HG03280 (cell line): ENCODE data around the gene SLAMF6.
"Not testable (repeated sequence)": the region's sequence is repeated elsewhere in the genome, so short reads cannot be mapped to it uniquely, and the experiment has no call there.

Experiments used
- ATAC-seq: cut with Tn5 transposase; IDR thresholded peaks from one replicate; pipeline ENCODE4 v1.9.1; 2021; ENCODE audit warnings: mild to moderate bottlenecking, moderate library complexity; ENCODE audit not compliant: unreplicated experiment

The SLAMF6 gene

DNA sequence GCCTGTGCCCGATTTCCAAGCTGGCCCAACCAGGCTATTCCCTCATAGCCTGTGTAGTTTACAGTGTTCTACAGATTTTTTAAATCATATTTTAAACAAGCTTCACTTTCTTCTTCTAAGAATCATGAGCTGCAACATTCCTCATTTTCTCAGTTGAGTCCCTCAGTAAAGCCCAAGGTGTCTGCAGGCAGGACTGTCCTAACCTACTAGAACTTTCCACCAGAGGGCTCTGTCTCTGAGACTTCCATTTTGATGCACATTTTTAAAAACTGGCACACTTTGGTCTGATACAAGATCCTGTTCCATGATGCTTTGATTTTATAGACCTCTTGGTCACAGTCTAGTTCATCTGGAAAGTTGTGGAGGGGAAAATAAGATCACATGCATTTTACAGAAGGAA is 21.6 kb upstream of the SLAMF6 start:
- ATAC-seq = no peak

DNA sequence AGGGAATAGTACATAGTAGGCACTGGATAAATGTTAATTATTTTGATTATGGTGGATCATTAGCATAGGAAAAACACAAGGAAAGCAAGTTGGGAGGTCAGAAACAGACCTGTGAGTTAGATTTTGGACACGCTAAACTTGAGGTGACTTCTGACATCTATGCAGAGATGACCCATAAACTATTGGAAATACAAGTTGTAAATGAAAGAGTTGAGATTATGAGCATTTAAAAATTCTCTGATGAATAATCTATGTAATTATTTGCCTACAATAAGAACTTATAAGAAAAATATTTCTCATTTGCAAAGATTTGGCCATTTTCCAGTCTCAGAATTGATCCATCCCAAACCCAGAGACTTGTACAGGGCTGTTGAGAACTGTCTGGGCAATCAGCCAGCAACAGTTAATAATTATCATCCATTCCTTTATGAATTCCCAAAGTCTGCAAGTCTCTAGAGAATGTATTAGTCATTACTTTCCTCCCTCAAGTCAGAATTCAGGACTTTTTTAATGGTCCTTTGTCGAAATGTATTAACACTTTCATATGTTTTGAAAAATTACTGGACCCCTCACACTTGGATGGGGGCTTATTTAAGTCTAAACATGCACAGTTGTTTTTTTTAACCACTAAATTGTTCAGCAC is 19.4 kb upstream of the SLAMF6 start:
- no peak for ATAC-seq

DNA sequence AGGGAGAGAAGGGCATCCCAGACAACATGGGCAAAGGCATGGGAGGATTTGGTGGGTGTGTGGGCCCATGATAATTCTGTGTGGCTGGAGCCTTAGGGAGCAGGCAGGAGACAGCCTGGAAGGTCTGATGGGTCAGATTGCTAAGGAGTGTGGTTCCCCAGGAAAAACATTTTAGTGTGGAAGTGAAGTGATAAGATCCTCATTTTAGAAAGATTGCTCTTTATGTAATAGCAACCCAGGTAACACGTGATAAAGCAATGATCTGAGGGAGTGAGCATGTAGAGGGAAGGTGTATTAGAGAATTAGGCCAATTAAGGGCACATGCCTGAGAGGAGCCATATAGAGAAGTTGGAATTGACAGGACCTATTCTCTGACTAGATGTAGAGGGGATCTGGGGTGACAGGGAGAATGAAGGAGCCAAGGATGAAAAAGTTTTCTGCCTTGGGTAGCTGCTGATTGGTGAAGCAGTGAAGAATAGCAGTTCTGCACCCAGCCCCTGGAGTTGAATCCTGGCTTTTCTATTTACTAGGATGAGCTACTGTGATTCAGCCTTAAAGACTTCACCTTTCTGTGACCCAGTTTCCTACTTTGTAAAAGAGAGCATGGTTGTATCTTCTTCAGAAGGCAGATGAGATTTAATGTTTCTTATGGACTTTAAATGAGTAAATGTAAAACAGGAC is 18.7 kb upstream of the SLAMF6 start:
- no peak for ATAC-seq

DNA sequence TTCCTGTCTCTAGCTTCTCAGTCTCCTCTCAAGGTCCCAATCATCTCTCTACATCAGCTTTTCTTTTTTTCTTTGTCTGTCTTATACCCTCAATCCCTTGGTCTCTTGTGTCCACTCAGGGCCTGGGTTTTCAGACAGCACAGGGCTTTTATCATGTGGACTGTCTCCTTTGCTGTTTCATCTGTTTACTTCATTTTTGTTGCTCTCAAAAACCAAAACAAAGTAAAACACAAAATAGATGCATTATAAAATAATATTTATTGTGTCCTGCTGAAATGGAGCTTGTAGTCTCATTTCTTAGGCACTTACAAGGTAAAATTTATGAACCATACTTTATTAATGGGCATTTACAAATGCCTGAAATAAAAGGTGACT is 17.8 kb upstream of the SLAMF6 start:
- ATAC-seq = no peak

DNA sequence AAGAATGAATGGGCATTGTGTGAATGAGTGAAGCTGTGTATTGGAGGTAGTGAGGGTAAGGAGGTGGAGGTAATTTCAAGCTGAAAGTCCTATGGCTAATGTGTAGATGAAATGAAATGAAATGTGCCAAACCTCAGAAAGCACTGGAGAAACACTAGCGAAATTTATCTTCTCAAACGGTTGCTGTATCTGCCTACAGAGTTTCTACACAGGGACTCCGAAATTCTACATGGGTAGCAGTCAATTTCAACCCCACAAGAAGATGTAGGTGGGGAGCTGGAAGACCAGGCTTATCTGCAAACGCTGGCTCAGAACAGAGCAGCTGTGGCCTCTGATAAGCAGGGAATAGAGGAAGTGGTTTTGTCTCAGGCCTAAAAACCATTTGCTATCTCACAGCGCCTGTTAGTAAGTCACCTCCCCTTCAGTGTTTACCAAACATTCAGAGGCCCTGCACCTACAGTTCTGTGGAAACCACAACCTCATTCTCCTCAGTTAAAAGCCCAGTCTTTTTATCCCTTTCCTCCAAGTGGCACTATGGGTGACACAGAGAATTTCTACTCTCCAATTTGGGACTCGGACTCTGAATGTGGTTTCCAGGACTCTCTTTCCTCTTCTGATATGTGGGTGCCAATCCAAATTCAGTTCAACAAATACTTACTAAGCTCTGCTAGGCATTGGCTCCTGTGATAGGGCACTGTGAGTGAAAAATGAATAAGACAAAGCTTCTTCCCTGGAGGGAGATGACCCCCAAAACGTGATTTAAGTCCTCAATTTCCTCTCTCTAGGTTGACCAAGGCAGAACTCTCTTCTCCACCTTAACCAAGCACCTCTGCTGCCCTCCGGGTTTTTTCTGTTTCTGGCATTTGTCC is 17.2 kb upstream of the SLAMF6 start:
- ATAC-seq = peak; percentile 90

DNA sequence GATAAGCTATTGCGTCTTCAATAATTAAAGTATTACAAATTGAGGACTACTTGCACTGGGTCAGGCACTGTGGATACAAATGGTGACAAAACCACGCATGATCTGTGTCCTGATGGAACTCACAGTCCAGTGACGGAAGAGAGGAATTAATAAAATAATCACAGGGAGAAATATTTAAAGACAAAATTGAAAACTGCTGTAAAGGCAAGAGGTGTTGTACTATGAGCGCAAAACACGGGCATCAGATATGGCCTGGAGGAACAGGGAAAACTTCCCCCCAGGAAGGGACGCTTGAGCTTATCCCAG is 16.6 kb upstream of the SLAMF6 start:
- ATAC-seq = no peak

DNA sequence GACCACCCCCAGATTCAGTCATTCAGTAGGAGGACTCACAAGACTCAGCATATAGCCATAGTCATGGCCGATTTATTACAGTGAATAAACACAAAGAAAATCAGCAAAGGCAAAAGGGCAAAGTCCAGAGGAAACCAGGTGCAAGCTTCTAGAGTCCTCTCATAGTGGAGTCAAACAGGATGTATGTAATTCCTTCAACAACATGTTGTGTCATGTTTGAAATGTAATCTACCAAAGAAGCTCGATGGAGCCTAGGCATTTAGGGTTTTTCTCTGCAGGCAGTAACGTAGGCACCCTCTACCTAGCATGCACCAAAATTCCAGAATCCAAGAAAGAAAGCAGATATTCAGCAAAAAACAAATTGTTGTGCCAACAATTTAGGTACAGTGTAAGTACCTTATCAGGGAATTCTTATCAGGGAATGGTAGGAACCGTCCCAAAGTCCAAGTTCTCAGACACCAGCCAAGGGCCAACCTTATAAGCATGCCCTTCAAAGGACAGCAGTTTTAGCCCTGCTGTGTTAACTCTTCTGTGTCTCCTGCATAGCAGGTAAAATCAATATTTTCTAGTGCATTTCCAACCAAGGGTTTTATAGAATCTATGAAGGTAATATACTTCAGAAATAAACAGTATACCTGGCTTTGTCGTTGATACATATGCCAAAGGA is 16.1 kb upstream of the SLAMF6 start:
- ATAC-seq = no peak

DNA sequence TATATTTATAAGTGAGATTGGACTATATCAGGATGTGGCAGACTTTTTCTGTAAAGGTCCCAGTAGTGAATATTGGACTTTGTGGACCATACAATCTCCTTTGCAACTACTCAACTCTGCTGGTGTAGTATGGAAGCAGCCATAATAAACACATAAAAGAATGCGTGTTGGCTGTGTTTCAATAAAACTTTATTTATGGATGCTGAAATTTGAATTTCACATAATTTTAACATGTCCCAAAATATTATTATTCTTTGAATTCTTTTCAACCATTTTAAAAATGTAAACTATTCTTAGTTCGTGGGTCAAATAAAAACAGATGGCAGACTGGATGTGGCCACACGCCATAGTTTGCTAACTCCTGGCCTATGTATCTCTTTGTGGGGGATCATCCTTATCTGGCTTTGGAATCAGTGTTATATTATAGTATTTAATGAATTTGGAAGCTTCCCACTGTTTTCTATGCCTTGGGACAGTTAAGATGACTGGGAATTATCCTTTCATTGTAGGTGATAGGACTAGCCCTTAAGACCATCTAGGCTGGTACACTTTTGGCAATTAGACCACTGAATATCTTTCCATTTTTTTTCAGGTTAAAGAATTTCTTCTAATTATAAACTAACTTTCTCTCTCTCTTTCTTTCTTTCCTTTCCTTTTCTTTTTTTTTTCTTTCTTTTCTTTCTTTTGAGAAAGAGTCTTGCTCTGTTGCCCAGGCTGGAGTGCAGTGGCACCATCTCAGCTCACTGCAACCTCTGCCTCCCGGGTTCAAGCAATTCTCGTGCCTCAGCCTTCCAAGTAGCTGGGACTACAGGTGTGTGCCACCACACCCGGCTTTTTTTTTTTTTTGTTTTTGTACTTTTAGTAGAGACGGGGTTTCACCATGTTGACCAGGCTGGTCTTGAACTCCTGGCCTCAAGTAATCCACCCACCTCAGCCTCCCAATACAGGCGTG is 14.9 kb upstream of the SLAMF6 start:
- no peak for ATAC-seq

DNA sequence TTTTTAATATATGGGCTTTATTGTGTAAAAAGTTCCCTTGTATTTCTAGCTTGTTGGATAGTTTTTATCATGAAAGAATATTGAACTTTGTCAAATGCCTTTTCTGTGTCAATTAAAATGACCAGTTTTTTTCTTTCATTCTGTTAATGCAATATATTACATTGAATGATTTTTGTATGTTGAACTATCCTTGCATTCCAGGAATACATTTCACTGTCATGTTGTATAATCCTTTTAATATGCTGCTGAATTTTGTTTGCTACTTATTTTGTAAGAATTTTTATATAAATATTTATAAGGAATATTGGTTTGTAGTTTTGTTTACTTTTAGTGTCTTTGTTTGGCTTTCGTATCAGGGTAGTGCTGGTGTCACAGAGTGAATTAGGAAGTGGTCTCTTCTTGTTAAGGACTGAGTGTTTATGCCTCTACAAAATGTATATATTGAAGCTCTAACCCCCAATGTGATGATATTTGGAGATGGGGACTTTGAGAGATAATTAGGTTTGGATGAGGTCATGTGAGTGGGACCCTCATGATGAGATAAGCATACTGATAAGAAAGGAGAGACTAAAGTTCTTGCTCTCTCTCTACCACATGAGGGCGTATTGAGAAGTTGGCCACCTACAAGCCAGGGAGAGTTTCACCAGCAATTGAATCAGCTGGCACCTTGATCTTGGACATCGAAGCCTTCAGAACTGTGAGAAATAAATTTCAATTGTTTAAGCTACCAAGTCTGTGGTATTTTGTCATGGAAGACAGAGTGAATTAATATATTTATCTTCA is 12.0 kb upstream of the SLAMF6 start:
- no peak for ATAC-seq

DNA sequence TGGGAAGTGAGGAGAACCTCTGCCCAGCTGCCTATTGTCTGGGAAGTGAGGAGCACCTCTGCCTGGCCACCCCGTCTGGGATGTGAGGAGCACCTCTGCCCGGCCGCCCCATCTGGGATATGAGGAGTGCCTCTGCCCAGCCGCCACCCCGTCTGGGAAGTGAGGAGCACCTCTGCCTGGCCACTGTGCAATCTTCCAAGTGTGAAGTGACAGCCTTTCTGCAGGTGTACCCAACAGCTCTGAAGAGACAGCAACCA is 9.4 kb upstream of the SLAMF6 start:
- not testable (repeated sequence) for ATAC-seq

DNA sequence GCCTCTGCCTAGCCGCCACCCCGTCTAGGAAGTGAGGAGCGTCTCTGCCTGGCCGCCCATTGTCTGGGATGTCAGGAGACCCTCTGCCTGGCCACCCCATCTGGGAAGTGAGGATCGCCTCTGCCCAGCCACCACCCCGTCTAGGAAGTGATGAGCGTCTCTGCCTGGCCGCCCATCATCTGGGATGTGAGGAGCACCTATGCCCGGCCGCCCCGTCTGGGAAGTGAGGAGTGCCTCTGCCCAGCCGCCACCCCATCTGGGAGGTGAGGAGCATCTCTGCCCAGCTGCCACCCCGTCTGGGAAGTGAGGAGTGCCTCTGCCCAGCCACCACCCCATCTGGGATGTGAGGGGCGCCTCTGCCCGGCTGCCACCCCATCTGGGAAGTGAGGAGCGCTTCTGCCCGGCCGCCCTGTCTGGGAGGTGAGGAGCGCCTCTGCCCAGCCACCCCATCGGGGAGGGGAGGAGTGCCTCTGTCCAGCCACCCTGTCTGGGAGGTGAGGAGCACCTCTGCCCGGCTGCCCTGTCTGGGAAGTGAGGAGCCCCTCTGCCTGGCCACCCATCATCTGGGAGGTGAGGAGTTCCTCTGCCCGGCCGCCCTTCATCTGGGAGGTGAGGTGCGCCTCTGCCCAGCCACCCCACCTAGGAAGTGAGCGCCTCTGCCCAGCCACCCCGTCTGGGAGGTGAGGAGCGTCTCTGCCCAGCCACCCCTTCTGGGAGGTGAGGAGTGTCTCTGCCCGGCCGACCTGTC is 8.9 kb upstream of the SLAMF6 start:
- ATAC-seq = not testable (repeated sequence)

DNA sequence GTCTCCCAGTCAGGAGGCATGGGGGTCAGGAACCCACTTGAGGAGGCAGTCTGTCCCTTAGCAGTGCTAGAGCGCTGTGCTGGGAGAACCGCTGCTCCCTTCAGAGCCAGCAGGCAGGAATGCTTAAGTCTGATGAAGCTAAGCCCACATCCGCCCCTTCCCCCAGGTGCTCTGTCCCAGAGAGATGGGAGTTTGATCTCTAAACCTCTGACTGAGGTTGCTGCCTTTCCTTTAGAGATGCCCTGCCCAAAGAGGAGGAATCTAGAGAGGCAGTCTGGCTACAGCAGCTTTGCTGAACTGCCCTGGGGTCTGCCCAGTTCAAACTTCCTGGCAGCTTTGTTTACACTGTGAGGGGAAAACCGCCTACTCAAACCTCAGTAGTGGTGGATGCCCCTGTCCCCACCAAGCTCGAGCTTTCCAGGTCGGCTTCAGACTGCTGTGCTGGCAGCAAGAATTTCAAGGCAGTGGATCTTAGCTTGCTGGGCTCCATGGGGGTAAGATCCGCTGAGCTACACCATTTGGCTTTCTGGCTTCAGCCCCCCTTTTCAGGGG is 6.4 kb upstream of the SLAMF6 start:
- ATAC-seq = not testable (repeated sequence)

DNA sequence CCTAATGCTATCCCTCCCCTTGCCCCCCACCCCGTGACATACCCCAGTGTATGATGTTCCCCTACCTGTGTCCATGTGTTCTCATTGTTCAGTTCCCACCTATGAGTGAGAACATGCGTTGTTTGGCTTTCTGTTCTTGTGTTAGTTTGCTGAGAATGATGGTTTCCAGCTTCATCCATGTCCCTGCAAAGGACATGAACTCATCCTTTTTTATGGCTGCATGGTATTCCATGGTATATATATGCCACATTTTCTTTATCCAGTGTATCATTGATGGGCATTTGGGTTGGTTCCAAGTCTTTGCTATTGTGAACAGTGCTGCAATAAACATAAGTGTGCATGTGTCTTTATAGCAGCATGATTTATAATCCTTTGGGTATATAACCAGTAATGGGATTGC is 734 bp upstream of the SLAMF6 start:
- not testable (repeated sequence) for ATAC-seq

DNA sequence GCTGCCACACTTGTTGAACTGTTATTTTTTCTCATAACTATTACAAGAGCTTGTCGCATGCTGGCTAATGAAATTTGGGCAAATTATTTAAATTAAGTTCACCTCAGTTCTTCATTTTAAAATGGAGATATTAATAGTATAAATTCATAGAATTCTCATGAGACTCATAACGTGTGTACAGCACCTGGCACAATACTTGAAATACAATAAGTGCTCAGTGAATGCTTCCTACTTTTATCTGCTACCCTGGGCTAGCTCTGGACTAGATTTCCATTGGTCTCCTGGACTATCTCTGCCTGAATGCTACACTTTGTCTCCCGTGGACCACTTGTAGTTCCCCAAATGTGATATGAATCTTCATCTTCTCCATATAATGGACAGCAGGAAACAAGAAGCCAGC is 919 bp downstream of the SLAMF6 start:
- no peak for ATAC-seq

DNA sequence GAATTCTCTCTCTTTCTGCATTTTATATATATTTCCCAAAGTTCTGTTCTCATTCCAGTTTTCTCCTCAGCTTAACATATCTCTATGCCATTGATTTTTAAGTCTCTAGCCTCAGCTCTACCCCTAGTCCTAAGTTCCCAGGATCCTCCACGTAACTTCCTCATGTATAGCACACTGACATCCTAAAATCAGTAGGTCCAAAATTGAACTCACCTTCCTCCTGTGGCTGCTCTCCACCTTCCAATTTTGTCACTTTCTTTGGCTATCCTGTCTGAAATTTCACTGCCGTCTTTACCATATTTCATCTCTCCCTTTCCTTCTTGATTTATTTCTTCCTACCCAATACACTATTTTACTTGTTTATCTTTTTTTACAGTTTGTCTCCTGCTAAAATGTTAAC is 1.5 kb downstream of the SLAMF6 start:
- no peak for ATAC-seq

DNA sequence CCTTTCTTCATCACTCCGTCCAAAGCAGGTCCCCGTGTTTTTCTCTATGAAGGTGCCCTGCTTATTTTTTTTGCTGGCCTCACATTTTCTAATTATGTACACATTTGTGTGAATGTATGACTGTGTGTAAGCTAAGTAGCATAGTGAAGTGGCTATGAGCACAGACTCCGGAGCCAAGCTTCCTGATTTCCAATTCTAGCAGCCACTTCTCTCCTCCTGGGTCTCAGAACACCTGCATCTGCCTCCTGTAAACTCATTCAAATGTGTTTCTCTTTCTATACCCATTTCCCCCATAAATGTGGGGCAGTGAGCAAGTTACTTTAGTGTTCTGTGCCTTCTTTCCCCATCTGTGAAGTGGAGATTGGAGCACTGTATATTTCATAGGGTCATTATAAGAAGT is 2.1 kb downstream of the SLAMF6 start:
- no peak for ATAC-seq

DNA sequence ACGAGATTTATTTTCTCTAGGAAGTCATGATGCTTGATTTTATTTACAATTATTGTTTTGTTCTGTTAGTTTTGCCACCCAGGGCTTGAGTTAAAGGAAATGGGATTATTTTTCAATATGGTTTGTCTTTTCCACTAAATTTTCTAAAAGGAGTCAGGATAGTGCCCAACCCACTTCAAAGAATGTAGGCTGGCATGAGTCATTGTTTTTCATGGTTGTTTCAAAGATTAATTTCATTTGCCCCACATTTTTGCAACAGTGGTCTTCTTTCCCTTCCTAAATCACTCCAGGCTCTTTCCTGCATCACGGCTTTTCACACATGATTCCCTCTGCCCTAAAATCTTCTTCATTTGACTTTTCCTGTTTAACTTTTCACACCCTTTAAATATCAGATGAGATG is 2.5 kb downstream of the SLAMF6 start:
- ATAC-seq = no peak

DNA sequence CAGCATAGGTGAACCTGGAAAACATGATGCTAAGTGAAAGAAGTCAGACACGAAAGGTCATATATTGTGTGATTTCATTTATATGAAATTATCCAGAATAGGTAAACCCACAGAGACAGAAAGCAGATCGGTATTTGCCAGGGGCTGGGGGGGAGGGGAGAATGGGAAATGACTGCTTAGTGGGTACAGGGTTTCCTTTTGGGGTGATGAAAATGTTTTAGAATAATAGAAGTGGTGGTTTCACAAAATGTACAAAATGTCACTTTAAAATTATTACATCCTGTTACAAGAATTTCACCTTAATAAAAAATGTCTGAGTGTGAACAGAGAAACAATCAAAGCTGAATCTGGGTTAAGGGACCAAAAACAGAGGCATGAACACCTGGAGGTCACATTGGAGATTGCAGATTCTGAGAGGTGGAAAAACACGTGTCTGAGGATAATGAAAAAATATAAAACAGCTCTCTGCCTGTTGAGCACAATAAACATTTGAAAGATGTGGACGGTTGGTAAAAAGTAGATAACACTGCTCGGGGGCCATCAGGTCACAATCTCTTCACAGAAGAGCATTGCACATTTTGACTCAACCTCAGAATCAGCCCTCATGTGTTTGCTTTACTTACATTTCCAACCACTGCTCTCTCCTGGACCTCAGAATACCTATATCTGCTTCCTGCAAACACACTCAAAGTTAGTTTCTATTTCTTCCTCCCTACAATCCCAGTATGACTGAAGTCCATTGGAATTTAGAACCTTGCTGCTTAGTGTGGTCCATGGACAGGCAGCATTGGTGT is 3.2 kb downstream of the SLAMF6 start:
- ATAC-seq = no peak
